Measurements from ENCODE around the gene TSACC.

DNA sequence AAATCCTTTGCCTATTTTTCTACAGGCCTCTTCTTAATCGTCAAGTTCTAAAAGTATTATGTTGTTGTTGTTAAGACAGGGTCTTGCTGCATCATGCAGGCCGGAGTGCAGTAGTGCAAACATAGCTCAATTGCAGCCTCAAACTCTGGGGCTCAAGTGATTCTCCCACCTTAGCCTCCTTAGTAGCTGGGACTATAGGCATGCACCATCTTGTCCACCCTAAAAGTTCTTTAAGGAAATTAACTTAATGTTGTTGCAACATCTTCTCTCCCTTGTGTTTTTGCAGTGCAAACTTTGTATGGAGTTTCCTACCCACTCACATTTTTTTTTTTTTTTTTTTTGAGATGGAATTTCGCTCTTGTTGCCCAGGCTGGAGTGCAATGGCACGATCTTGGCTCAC lies 35.1 kb upstream of the TSACC start:
- TF ChIP-seq CTCF (IDR thresholded peaks at IDR 0.05) (no peak), POLR2A (IDR thresholded peaks at IDR 0.05) (no peak)
